Left renal cortex interstitium (tissue), 4 donors: ENCODE results near the gene MTERF2. TPM values are rescaled to one million over a fixed set of nuclear protein-coding genes. Genes with fewer than 3 reads are reported as not detected.

ENCODE experiments used
- DNase-seq, 4 donors: peaks; one replicate each; pipeline ENCODE4 v3.0.0-alpha.2; 2013; ENCODE audit warnings: low read depth in 4 of 4, low spot score in 2 of 4, missing footprints in 1 of 4
- polyA plus RNA-seq, 4 donors: library from polyadenylated mRNA; unstranded; fragments of 120-200 nt; gene quantifications; one replicate each; pipeline ENCODE4 v1.2.1, GENCODE V29; 2013; ENCODE audit not compliant: insufficient read length in 4 of 4

The MTERF2 gene
- polyA plus RNA-seq, 4 donors: 30.0 to 40.3 (median 31.3) TPM

- peak in 1 of 4 donors; percentile 77 for DNase-seq
Observed at GRCh38 chr12:106954462-106955376, 32.2 kb downstream of the MTERF2 start.

- DNase-seq: no peak
Observed at GRCh38 chr12:106953352-106954250, 33.3 kb downstream of the MTERF2 start.

- no peak for DNase-seq
Observed at GRCh38 chr12:106950591-106950990, 36.4 kb downstream of the MTERF2 start.

- no peak for DNase-seq
Observed at GRCh38 chr12:106947461-106947860, 39.5 kb downstream of the MTERF2 start.

- no peak for DNase-seq
Observed at GRCh38 chr12:106945261-106945851, 41.6 kb downstream of the MTERF2 start.

- DNase-seq: no peak
Observed at GRCh38 chr12:106942775-106943174, 44.2 kb downstream of the MTERF2 start.

GRCh38 chr12:106941481-106942156, 45.3 kb downstream of the MTERF2 start:
- DNase-seq: no peak

- DNase-seq: no peak
Observed at GRCh38 chr12:106934277-106934676, 52.7 kb downstream of the MTERF2 start.

Other genes starting within 250 kb of the MTERF2 start
- 10 to 100 TPM; 21.2 to 32.1 (median 28.9) TPM for gene RIC8B, start 212.5 kb downstream of the MTERF2 start, polyA plus RNA-seq
- gene TMEM263, start 31.2 kb downstream of the MTERF2 start, polyA plus RNA-seq: 10 to 100 TPM; 76.0 to 85.1 (median 81.3) TPM
- gene CRY1, start 106.4 kb upstream of the MTERF2 start, polyA plus RNA-seq: 10 to 100 TPM; 25.3 to 35.7 (median 29.1) TPM